Ovary (tissue), 9 donors: ENCODE results near the gene NFKB2. TPM values are rescaled to one million over a fixed set of nuclear protein-coding genes. Genes with fewer than 3 reads are reported as not detected.

Experiments
- DNase-seq, 5 donors: peaks; one replicate each; pipeline ENCODE4 v3.0.0-alpha.2; 2019 to 2020
- H3K27ac ChIP-seq, 2 donors: fragments of 200-600 bp; one replicate each; pipeline versions ENCODE4 v1.5.1 to v1.8.0; 2019 to 2022
- H3K27me3 ChIP-seq: fragments of 200-600 bp; one replicate; pipeline ENCODE4 v1.8.0; 2022
- H3K36me3 ChIP-seq: fragments of 200-600 bp; sonication (generic); one replicate; pipeline ENCODE4 v1.5.1; 2019
- H3K4me1 ChIP-seq: one replicate; pipeline ENCODE4 v1.8.1; 2013; ENCODE audit warnings: mild to moderate bottlenecking, moderate library complexity; ENCODE audit not compliant: insufficient read depth
- H3K4me3 ChIP-seq: fragments of 200-600 bp; sonication (generic); one replicate; pipeline ENCODE4 v1.5.1; 2017
- H3K9me3 ChIP-seq, 2 donors: fragments of 200-600 bp in 1 of 2; sonication (generic) in 1 of 2; one replicate each; pipeline versions ENCODE4 v1.5.1 to v1.8.1; 2013 to 2019; ENCODE audit warnings: mild to moderate bottlenecking in 1 of 2, moderate library complexity in 1 of 2
- EP300 ChIP-seq: sonication (generic); formaldehyde crosslinking; IDR thresholded peaks from one replicate; pipeline ENCODE4 v1.6.1; 2017; ENCODE audit warnings: antibody characterized with exemption
- POLR2A ChIP-seq: fragments of 450-650 bp; IDR thresholded peaks from one replicate; pipeline ENCODE4 v1.6.1; 2017; ENCODE audit warnings: antibody characterized with exemption, mild to moderate bottlenecking, moderate library complexity
- WGBS, 3 donors: extraction: QIAGEN DNeasy Blood & Tissue Kit in 1 of 3; methylation state at CpG; one replicate each; pipeline versions ENCODE4 v1.1.5 to v1.1.7; 2013 to 2017; 5-methylcytosine and 5-hydroxymethylcytosine counted together
- intact Hi-C, 4 donors: fragments of 100-400 bp; cut with DNase I; formaldehyde crosslinking; loops; one replicate each; pipeline versions ENCODE4 v1.11.0 to v1.15.1; 2022 to 2023
- polyA plus RNA-seq, 2 donors: library from polyadenylated mRNA; stranded (reverse); fragments of 200-250 nt in 1 of 2; fragments of 350-450 nt in 1 of 2; fragmentation: Illumina TruSeq in 1 of 2; extraction: RNeasy Lipid Tissue Mini Kit (QIAGEN cat#74804) in 1 of 2; gene quantifications; one replicate each; pipeline ENCODE4 v1.2.3, GENCODE V29; 2013 to 2014
- total RNA-seq, 7 donors: library from RNA; depleted of rRNA in 2 of 7; stranded (reverse); fragments of >200 nt in 2 of 7; fragmentation: NEBNext Ultra II Directional in 3 of 7; extraction: Animal tissue kit (Norgen Biotek cat#: 25700) in 3 of 7; gene quantifications; one replicate each; pipeline versions ENCODE4 v1.1.0 to v1.2.4, GENCODE V29; 2016 to 2023
- TF ChIP-seq, protein P1 (sequence below), 3 donors: fragments of 450-650 bp in 2 of 3; fragments of 200-600 bp in 1 of 3; IDR thresholded peaks; one replicate each; pipeline versions ENCODE4 v1.5.1 to v1.8.0; 2016 to 2022; ENCODE audit warnings: antibody characterized with exemption in 3 of 3, mild to moderate bottlenecking in 1 of 3
- donor health status: DM: no; HTN: no; CAD: no; lungs with moderate emphysema.
- donor health status: DM: no; HTN: no; CAD: no.
- donor health status: Bipolar disorder and iron deficiency.
- donor health status: DM: yes; HTN: yes; CAD: no.
- donor health status: DM: no; HTN: no; CAD: no.
- donor health status: DM: yes; HTN: yes; CAD: no.

NFKB2 gene
- total and polyA plus RNA-seq, 9 donors = 16.3 to 42.6 (median 32.7) TPM

DNA sequence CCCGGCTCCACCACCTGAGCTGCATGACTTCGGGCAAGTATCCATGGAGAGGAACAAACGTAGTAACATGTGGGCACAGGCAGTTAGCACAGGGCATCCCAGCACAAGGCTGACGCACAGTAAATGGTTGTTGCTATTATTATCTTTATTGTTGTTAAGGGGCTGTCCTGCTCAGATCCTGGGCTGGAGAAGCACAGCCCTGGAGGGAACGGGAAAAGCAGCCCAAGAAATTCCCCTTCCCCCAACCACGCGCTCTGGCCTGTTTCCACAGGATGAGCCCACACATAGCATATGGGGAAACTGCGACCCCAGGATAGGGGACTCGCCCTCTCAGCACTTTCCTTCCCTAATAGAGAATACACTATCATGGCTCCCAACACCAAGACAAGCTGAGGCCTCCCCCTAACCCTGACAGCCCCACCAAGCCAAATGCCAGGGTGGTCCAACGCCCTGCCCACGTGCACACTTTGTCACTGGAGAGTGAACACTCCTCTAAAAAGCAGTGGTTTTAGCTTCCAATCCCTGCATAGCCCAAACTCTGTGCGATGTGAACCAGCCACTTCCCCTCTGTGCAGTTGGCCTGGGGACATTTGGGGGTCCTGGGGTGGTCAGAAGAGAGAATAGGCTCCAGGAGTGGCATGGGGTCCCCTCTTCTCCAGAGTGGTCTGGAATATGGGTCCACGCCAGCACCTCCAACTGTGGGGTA is 12.1 kb downstream of the NFKB2 start:
- Histone ChIP-seq H3K4me1 (peaks cover 5% of the 10 kb centered on the region), H3K27me3 (no peaks in the 10 kb centered on the region), H3K27ac (no peak overlapping the region), H3K36me3 (no peaks in the 10 kb centered on the region), H3K4me3 (no peak overlapping the region), H3K9me3 (no peaks in the 10 kb centered on the region)
- DNase-seq = peak in 1 of 5 donors; percentile 36
- intact Hi-C loops = no loop called here
- WGBS, 3 donors = 61 to 69% (median 63%) methylated on average over 13 of the region's 13 CpGs
- TF ChIP-seq EP300 (no peak), POLR2A (no peak)
- TF ChIP-seq, protein P1, sequence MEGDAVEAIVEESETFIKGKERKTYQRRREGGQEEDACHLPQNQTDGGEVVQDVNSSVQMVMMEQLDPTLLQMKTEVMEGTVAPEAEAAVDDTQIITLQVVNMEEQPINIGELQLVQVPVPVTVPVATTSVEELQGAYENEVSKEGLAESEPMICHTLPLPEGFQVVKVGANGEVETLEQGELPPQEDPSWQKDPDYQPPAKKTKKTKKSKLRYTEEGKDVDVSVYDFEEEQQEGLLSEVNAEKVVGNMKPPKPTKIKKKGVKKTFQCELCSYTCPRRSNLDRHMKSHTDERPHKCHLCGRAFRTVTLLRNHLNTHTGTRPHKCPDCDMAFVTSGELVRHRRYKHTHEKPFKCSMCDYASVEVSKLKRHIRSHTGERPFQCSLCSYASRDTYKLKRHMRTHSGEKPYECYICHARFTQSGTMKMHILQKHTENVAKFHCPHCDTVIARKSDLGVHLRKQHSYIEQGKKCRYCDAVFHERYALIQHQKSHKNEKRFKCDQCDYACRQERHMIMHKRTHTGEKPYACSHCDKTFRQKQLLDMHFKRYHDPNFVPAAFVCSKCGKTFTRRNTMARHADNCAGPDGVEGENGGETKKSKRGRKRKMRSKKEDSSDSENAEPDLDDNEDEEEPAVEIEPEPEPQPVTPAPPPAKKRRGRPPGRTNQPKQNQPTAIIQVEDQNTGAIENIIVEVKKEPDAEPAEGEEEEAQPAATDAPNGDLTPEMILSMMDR (IDR thresholded peaks at IDR 0.05) = no peak

DNA sequence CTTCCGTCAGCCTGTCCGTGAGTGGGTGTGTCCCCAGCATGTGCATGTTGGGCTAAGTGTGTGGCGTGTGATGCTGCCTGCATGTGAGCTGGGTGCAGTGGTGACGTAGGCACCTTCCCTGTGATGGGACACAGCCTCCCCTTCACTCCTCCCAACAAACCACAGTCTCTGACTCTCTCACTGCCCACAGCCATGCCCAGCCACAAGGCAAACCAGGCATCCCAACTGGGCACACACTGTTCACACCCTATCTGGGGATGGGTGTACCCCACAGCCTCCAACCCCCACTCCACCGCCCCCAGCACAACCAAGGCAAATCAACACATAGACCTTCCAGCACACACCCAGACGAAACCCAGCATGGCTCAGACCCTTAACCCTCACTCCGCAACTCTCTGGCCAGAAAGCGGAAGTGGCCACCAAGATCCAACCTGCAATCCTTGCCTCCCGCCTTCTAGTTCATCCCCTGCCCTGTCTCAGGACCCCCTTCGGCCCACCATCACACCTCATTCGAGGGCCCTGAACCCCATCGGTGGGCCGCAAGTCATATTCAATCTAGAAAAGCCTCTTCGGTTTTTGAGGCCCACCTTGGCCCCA is 12.7 kb downstream of the NFKB2 start:
- Histone ChIP-seq H3K27me3 (no peaks in the 10 kb centered on the region), H3K36me3 (no peaks in the 10 kb centered on the region), H3K27ac (peak overlapping the region in 1 of 2 donors; percentile 41), H3K4me1 (peaks cover 5% of the 10 kb centered on the region), H3K4me3 (peak overlapping the region; percentile 50), H3K9me3 (no peaks in the 10 kb centered on the region)
- no peak for TF ChIP-seq EP300
- TF ChIP-seq, protein P1 (IDR thresholded peaks at IDR 0.05) = no peak
- no peak for TF ChIP-seq POLR2A
- 35 to 46% (median 37%) methylated on average over 14 of the region's 14 CpGs for WGBS, 3 donors
- intact Hi-C loops = no loop called here
- DNase-seq = peak in 1 of 5 donors; percentile 55

DNA sequence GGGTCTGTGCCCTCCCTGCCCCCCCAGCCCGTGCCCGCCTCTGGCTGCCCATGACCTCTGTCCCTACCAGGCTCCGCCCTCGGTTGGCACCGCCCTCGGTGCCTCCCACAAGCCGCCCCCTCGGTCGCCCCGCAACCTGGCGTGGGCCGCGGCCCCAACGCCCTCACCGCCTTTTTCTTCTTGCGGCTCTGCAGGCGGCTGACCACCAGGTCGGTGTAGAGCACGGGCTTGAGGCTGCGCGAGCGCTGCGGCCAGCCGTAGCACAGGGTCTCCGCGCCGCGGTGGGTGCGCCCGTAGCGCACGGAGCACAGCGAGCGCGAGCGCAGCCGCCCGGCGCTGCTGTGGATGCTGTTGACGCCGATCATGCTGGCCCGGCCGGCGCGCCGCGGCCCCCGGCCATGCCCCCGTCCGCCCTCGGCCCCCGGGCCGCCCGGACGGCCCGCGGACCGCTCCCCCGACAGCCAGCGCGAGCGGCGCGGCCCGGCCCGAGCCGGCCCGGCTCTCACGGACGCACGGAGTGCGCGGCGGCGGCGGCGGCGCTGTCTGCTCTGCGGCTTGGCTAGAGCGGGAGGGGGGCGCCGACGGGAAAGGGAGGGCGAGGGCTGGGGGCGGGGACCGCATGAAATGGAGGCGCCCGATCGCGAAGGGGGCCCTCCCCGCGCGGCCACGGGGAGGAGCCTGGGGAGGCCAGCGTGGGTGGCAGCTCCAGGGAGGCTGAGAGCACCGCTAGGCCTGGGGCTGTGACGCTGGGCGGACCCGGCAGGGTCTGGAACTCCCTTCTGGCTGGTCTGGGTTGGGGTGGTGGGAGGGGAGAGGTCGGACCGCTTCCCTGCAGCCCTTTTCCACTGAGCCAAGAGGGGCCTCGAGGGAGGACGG is 13.5 kb downstream of the NFKB2 start:
- Histone ChIP-seq H3K27ac (peak overlapping the region in 1 of 2 donors; percentile 44), H3K4me3 (peak overlapping the region; percentile 50), H3K27me3 (no peaks in the 10 kb centered on the region), H3K36me3 (no peaks in the 10 kb centered on the region), H3K9me3 (no peaks in the 10 kb centered on the region), H3K4me1 (peaks cover 5% of the 10 kb centered on the region)
- intact Hi-C loops = no loop called here
- 1% methylated on average over 35 to 100 of the region's 103 CpGs for WGBS, 3 donors
- peak; percentile 57 to 79 (median 66) for DNase-seq
- TF ChIP-seq, protein P1 (IDR thresholded peaks at IDR 0.05) = no peak

DNA sequence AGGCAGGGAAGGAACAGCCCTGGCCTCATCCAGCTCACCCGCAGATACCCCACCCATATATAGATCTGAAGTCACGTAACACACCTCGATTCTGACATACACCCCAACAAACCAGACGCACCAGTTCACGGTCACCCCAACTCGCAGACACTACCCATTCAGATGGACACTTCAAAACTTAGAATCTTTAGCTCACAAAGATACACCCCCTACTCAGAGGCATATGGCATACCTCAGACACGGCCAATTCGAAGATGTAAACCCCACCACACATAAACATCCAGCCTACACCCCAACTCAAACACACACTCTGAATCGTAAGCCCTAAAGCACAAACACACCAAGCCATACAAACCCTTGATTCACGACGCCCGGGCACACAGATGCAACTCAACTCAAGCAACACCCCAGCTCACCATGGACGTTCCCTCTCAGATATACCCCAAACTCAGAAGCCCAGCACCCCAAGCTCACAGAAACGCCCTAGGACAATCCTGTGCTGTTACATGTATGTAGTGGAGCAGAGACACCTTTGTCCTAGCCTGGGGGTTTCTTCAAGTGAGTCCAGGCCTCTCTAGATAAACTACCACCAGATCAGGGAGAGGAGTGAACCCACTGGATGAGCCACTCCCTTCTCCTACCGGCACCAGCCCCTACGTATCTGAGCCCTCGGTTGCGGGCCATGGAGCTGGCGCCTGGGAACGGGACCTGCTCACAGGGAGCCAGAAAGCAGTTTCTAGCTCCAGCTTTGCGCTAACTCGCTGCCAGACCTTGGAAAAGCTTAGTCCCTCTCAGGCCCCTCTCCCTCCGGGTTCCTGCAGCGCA is 14.3 kb downstream of the NFKB2 start:
- TF ChIP-seq EP300 (no peak), POLR2A (no peak)
- TF ChIP-seq, protein P1 (IDR thresholded peaks at IDR 0.05) = no peak
- intact Hi-C loops = no loop called here
- DNase-seq = no peak
- no peaks in the 10 kb centered on the region for H3K27me3 ChIP-seq
- WGBS, 3 donors = 12 to 14% (median 13%) methylated on average over 24 of the region's 24 CpGs
- no peaks in the 10 kb centered on the region for H3K36me3 ChIP-seq
- H3K4me3 ChIP-seq = peak overlapping the region; percentile 50
- H3K4me1 ChIP-seq = peaks cover 5% of the 10 kb centered on the region
- peak overlapping the region in 1 of 2 donors; percentile 44 for H3K27ac ChIP-seq
- H3K9me3 ChIP-seq = no peaks in the 10 kb centered on the region
